HEK293 (cell line): ENCODE data around the gene BST1.

ENCODE experiments used
- CTCF ChIA-PET: fragments of 350-600 bp; formaldehyde crosslinking; extraction: SDS; loops from one replicate; lab custom pipeline; 2021; ENCODE audit warnings: antibody characterized with exemption; lab: Yijun Ruan, JAX
- POLR2A ChIA-PET: fragments of 300-600 bp; formaldehyde crosslinking; extraction: SDS; loops from one replicate; lab custom pipeline; 2020; ENCODE audit warnings: antibody characterized with exemption, inconsistent platforms; lab: Yijun Ruan, JAX
- H3K27ac ChIP-seq: fragments of 200-500 bp; sonication (Bioruptor generic); 2 replicates; pipeline ENCODE4 v1.5.1; 2014; ENCODE audit warnings: low read depth, low read length, control low read depth, inconsistent platforms; ENCODE audit errors: extremely low read depth
- H3K36me3 ChIP-seq, 2 experiments: fragments of 200-500 bp in 1 of 2; sonication (Bioruptor generic) in 1 of 2; 1 replicate in 1 of 2; 2 replicates in 1 of 2; pipeline ENCODE4 v1.5.1; 2014 to 2017; ENCODE audit warnings: inconsistent platforms in 2 of 2, low read length in 2 of 2; ENCODE audit not compliant: control insufficient read depth in 2 of 2, insufficient read depth in 1 of 2
- H3K4me1 ChIP-seq: fragments of 200-500 bp; sonication (Bioruptor generic); 2 replicates; pipeline ENCODE4 v1.5.1; 2014; ENCODE audit warnings: mild to moderate bottlenecking, low read length, inconsistent platforms; ENCODE audit not compliant: control insufficient read depth, insufficient read depth
- H3K4me3 ChIP-seq: 2 replicates; pipeline ENCODE4 v1.5.1; 2011; ENCODE audit warnings: low read depth, mild to moderate bottlenecking, control low read depth, low read length, moderate library complexity
- H3K9me3 ChIP-seq: fragments of 200-500 bp; sonication (Bioruptor generic); 2 replicates; pipeline ENCODE4 v1.5.1; 2014; ENCODE audit warnings: low read depth, low read length, inconsistent platforms; ENCODE audit not compliant: control insufficient read depth, insufficient read depth
- BCL6B ChIP-seq: fragments of 450-650 bp; formaldehyde crosslinking; IDR thresholded peaks from 2 replicates; pipeline ENCODE4 v1.5.1; 2017; ENCODE audit warnings: missing biosample characterization, missing genetic modification characterization
- GFI1B ChIP-seq: fragments of 450-650 bp; formaldehyde crosslinking; IDR thresholded peaks from 2 replicates; pipeline ENCODE4 v1.5.1; 2016; ENCODE audit warnings: missing biosample characterization, missing genetic modification characterization
- OVOL3 ChIP-seq: fragments of 450-650 bp; formaldehyde crosslinking; IDR thresholded peaks from 2 replicates; pipeline ENCODE4 v1.5.1; 2016; ENCODE audit warnings: missing biosample characterization, missing genetic modification characterization
- PRDM2 ChIP-seq: fragments of 450-650 bp; formaldehyde crosslinking; IDR thresholded peaks from 2 replicates; pipeline ENCODE4 v1.5.1; 2016; ENCODE audit warnings: missing biosample characterization, missing genetic modification characterization, borderline replicate concordance
- SETDB1 ChIP-seq: IDR thresholded peaks from one replicate; pipeline ENCODE4 v1.6.1; 2017; ENCODE audit warnings: mild to moderate bottlenecking, low read length, moderate library complexity, mixed read lengths; ENCODE audit not compliant: insufficient read length
- SP2 ChIP-seq: fragments of 450-650 bp; formaldehyde crosslinking; IDR thresholded peaks from 2 replicates; pipeline ENCODE4 v1.5.1; 2016; ENCODE audit warnings: missing biosample characterization, missing genetic modification characterization
- ZBTB44 ChIP-seq: fragments of 450-650 bp; IDR thresholded peaks from 2 replicates; pipeline ENCODE4 v1.5.1; 2018; ENCODE audit warnings: missing biosample characterization, mild to moderate bottlenecking, missing genetic modification characterization
- ZNF169 ChIP-seq: fragments of 450-650 bp; formaldehyde crosslinking; IDR thresholded peaks from 2 replicates; pipeline ENCODE4 v1.5.1; 2016; ENCODE audit warnings: missing biosample characterization, missing genetic modification characterization
- ZNF174 ChIP-seq: fragments of 450-650 bp; formaldehyde crosslinking; IDR thresholded peaks from 2 replicates; pipeline ENCODE4 v1.5.0; 2017; ENCODE audit warnings: missing biosample characterization, mild to moderate bottlenecking, missing genetic modification characterization
- ZNF514 ChIP-seq: fragments of 450-650 bp; formaldehyde crosslinking; IDR thresholded peaks from 2 replicates; pipeline ENCODE4 v1.5.1; 2016; ENCODE audit warnings: missing biosample characterization, missing genetic modification characterization
- ZNF660 ChIP-seq: fragments of 450-650 bp; IDR thresholded peaks from 2 replicates; pipeline ENCODE4 v1.5.1; 2018; ENCODE audit warnings: missing biosample characterization, mild to moderate bottlenecking, missing genetic modification characterization
- ZNF830 ChIP-seq: fragments of 450-650 bp; IDR thresholded peaks from 2 replicates; pipeline ENCODE4 v1.5.0; 2018; ENCODE audit warnings: missing biosample characterization, missing genetic modification characterization, low read depth, mild to moderate bottlenecking, moderate library complexity
- ZSCAN23 ChIP-seq: fragments of 450-650 bp; formaldehyde crosslinking; IDR thresholded peaks from 2 replicates; pipeline ENCODE4 v1.5.1; 2016; ENCODE audit warnings: missing biosample characterization, missing genetic modification characterization
- TF ChIP-seq, protein P1 (sequence below): fragments of 450-650 bp; formaldehyde crosslinking; IDR thresholded peaks from 2 replicates; pipeline ENCODE4 v1.5.1; 2017; ENCODE audit warnings: missing biosample characterization, missing genetic modification characterization

BST1 gene

GRCh38 chr4:15658781-15659180 is 44.1 kb upstream of the BST1 start (continued):
- no peak for TF ChIP-seq PRDM2 (tag by site-specific recombination)
- TF ChIP-seq SETDB1 = no peak
- TF ChIP-seq ZSCAN23 (tag by site-specific recombination) = no peak

DNA sequence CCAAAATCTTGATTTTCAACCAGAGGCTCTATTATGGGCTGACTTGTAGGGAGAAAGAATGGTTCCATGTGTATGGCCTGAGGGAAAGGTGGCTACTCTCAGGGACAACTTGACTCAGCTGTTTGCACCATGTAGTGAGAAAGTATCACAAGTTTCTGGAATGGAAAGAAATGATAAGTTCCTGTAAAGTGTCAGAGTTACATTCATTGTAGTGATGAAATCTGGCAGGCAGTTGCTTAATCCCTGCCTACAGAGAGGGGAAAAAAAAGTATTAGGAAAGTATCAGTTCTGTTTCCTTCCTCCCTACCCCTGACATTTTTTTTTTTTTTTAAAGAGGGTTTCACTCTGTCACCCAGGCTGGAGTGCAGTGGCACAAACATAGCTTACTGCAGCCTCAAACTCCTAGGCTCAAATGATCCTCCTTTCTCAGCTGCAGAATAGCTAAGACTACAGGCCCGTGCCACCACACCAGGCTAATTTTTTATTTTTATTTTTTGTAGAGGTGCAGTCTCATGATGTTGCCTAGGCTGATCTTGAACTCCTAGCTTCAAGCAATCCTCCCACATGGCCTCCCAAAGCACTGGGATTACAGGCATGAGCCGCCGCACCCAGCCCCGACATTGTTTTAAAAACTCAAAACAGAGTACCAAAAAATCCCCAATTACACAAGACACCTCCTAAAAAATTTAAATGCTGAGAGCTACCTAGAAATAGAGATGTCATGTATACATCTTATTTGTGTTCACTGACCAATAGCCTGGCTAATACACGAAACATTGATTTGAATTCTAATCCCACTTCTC is 42.9 kb upstream of the BST1 start:
- Histone ChIP-seq H3K4me1 (no peaks in the 10 kb centered on the region), H3K27ac (no peak overlapping the region), H3K4me3 (no peak overlapping the region), H3K36me3 (peaks cover 0 to 9% of the 10 kb centered on the region in 2 experiments; a peak in 1 of 3 replicates), H3K9me3 (no peaks in the 10 kb centered on the region)
- ChIA-PET CTCF (interaction anchor here (0.6 to 1.3 kb wide), 2 partner anchors 97 to 106 kb away, joined by 3 read pairs; no protein-coding TSS in a partner anchor), POLR2A (no interaction called here)
- TF ChIP-seq ZNF514 (tag by site-specific recombination) = no peak
- no peak for TF ChIP-seq ZBTB44 (tag by site-specific recombination)
- TF ChIP-seq OVOL3 (tag by site-specific recombination) = no peak
- TF ChIP-seq ZNF830 = no peak
- no peak for TF ChIP-seq SETDB1
- no peak for TF ChIP-seq ZNF660 (tag by site-specific recombination)
- TF ChIP-seq ZNF174 (tag by site-specific recombination) = no peak
- TF ChIP-seq BCL6B (tag by site-specific recombination) = no peak
- TF ChIP-seq, protein P1, sequence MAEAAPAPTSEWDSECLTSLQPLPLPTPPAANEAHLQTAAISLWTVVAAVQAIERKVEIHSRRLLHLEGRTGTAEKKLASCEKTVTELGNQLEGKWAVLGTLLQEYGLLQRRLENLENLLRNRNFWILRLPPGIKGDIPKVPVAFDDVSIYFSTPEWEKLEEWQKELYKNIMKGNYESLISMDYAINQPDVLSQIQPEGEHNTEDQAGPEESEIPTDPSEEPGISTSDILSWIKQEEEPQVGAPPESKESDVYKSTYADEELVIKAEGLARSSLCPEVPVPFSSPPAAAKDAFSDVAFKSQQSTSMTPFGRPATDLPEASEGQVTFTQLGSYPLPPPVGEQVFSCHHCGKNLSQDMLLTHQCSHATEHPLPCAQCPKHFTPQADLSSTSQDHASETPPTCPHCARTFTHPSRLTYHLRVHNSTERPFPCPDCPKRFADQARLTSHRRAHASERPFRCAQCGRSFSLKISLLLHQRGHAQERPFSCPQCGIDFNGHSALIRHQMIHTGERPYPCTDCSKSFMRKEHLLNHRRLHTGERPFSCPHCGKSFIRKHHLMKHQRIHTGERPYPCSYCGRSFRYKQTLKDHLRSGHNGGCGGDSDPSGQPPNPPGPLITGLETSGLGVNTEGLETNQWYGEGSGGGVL (tag by site-specific recombination) = no peak
- no peak for TF ChIP-seq SP2 (tag by site-specific recombination)
- no peak for TF ChIP-seq ZNF169 (tag by site-specific recombination)
- no peak for TF ChIP-seq GFI1B (tag by site-specific recombination)
